Measurements from ENCODE around the gene LHB.

LHB gene

DNA sequence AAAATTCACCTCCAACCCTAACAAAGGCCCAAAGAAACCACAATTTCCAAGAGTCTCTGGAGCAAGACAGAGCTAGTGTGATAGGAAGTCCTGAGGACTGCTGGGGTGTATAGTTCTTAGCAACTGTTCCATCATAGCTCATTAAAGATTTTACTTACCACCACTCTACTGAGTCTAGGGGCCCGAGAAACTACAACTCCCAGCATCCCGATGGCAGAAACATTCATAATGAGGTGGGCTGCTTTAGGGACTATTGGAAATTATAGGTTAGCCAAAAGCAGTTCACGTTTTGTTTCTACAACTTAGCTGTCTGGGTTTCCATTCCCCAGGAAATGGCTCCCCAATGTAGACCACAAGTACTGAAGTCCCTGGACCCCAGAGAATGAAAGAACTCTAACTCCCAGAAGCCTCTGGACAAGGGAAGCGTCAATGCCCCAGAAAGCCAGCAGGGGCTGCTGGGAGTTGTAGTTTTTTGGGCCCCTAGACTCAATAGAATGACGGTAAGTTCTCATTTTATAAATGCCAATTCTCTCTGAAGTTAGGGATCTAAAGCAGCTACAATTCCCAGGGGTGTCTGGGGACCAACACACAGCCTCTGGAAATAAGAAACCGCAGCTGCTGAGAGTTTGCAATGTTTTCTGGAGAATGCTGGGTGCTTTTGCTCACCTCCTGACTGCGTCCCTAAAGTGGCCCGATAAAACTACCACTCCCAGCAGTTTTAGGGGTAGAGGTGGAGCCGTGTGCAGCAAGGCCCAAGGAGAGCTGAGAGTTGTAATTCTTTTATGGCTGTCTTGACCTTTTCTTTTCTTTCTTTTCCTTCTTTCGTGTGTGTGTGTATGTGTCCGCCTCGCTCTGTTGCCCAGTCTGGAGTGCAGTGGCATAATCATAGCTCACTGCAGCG, 40.7 kb downstream of the LHB start:
- TF ChIP-seq, protein P1, sequence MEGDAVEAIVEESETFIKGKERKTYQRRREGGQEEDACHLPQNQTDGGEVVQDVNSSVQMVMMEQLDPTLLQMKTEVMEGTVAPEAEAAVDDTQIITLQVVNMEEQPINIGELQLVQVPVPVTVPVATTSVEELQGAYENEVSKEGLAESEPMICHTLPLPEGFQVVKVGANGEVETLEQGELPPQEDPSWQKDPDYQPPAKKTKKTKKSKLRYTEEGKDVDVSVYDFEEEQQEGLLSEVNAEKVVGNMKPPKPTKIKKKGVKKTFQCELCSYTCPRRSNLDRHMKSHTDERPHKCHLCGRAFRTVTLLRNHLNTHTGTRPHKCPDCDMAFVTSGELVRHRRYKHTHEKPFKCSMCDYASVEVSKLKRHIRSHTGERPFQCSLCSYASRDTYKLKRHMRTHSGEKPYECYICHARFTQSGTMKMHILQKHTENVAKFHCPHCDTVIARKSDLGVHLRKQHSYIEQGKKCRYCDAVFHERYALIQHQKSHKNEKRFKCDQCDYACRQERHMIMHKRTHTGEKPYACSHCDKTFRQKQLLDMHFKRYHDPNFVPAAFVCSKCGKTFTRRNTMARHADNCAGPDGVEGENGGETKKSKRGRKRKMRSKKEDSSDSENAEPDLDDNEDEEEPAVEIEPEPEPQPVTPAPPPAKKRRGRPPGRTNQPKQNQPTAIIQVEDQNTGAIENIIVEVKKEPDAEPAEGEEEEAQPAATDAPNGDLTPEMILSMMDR (conservative IDR thresholded peaks at IDR 0.05; ENCODE audit: low read depth, low read length): peak; percentile 29
- DNase-seq (ENCODE audit: low read depth): peak; percentile 40
- no peak overlapping the region for H3K4me3 ChIP-seq (ENCODE audit: low read depth, low read length)

DNA sequence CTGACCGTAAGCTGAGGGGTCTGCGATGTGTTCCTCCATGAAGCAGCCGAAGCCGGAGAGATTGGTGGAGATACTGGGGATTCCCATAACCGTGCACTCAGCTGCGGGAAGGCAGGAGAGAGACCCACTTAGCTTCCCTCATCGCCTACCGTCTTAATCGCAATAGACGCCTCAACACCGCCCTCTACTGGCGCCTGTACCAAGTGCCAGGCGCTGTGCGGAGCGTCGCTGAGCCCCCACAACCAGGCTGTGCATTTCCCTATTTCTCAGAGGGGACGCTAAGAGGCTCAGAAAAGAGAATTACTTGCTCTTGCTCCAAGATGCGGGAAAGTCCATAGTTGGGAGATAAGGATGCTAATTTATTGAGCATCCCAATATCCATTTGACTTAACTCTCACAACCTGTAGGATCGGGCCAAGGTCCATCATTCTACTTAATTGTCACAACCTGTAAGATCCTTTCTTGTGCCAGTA, 45.9 kb downstream of the LHB start:
- TF ChIP-seq, protein P1 (conservative IDR thresholded peaks at IDR 0.05; ENCODE audit: low read depth, low read length): peak; percentile 96
- H3K4me3 ChIP-seq (ENCODE audit: low read depth, low read length): no peak overlapping the region
- DNase-seq (ENCODE audit: low read depth): peak; percentile 88

DNA sequence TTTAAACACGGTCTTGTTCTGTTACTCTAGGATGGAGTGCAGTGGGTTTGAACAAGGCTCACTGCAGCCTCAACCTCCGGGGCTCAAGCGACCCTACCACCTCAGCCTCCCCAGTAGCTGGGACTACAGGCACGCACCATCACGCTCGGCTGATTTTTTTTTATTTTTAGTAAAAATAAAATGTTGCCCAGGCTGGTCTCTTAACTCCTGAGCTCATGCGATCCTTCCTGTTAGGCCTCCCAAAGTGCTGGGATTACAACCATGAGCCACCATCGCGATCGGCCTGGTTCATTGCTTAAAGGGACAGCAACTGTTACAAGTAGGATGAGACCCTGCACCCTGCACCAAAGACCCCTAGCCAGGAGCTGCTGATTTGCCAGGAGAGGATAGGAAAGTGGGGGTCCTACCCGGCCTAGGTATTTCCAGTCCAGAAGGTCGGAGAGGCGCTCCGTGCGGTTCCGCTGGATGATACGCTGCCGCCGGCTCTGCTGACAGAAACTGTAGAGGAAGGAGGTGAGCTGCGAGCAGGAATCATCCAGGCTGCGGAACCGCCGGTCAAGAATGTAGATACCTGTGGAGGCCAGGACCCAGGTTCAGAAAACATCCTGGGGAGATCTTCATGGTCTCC, 46.6 kb downstream of the LHB start:
- TF ChIP-seq, protein P1 (conservative IDR thresholded peaks at IDR 0.05; ENCODE audit: low read depth, low read length): no peak
- no peak overlapping the region for H3K4me3 ChIP-seq (ENCODE audit: low read depth, low read length)
- no peak for DNase-seq (ENCODE audit: low read depth)

DNA sequence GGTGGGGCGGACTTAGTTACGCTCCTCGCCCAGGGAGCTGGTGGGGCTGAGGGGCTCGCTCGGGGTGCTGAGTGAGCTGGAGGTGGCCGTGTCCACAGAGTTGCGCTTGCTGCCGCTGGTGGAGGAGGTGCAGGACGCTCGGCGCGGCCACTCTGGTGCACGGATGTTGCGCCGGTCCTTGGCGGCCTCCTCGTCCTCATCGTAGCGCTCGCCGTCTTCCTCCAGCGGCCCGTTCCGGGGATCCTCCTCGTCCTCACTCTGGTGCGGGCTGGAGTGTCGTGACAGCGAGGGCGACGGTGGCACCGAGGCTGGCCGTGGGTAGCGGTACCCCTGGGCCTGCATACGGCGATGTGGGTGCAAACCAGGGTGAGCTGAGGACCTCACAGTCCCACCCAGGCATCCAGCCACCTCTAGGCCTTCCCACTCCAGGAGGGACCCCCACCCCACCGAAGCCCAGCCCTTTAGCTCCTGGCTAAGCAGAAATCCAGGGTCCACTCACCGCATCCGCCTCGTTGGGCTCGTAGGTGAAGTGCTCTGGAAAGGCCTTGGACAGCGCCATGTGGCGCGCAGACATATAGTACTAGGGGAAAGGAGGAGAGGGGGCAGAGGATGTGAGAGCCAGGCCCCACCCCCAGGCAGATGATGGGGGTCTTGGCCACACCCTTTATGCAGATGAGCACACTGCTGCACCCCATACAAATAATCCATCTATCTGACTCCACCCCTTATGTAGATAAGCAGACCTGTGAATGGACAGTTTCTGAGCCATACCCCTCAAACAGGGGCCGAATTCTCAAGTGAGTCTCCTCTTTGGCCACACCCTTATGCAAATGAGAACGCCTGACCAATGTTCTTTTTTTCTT, 47.4 kb downstream of the LHB start:
- peak; percentile 58 for DNase-seq (ENCODE audit: low read depth)
- TF ChIP-seq, protein P1 (conservative IDR thresholded peaks at IDR 0.05; ENCODE audit: low read depth, low read length): no peak
- H3K4me3 ChIP-seq (ENCODE audit: low read depth, low read length): no peak overlapping the region

DNA sequence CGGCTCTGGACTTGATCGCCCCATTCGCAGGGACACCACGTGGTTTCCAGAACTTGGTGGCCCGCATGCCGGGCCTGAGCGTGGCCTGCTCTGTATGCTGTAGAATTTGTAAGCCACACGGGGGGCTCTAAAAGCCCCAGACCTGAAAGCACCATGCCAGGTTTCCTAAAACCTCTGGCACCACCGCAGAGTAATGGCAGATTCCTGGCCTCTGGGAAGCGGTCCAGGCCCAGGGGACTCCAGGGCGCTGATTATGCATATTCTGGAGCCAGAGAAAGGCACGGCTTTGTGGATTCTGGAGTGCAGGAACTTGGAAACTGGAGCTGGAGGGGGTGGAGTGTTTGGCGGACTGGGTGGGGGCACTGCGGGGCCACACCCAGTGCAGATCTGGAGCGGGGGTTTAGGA, 48.1 kb downstream of the LHB start:
- TF ChIP-seq, protein P1 (conservative IDR thresholded peaks at IDR 0.05; ENCODE audit: low read depth, low read length): no peak
- H3K4me3 ChIP-seq (ENCODE audit: low read depth, low read length): no peak overlapping the region
- DNase-seq (ENCODE audit: low read depth): no peak

DNA sequence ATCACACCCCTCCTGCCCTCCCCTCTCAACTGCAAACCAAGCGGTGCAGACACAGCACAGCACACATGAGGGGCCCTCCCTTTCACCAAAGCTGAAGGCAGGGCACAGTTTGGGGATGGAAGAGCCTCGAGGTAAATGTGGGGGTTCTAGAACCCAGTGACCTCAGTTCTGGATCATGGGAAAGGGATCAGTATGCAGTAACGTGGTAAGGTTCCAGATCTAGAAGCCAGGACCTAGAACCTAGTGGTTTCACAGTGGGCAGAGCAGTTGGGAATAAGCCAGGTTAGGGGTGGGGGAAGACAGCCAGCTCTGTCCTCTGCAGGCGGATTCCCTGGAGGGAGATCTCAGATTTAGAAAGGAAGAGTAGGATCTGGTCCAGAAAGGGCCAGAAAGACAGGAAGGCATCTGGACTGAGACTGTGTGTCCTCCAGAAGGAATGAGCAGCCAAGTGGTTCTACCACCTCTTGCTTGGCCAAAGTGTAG, 48.7 kb downstream of the LHB start:
- H3K4me3 ChIP-seq (ENCODE audit: low read depth, low read length): no peak overlapping the region
- TF ChIP-seq, protein P1 (conservative IDR thresholded peaks at IDR 0.05; ENCODE audit: low read depth, low read length): no peak
- DNase-seq (ENCODE audit: low read depth): peak; percentile 53
